ENCODE results near the gene AIF1L. TPM values are rescaled to one million over a fixed set of nuclear protein-coding genes. Genes with fewer than 3 reads are reported as not detected.

AIF1L gene
- polyA plus RNA-seq, 3 donors, result not detected

DNA sequence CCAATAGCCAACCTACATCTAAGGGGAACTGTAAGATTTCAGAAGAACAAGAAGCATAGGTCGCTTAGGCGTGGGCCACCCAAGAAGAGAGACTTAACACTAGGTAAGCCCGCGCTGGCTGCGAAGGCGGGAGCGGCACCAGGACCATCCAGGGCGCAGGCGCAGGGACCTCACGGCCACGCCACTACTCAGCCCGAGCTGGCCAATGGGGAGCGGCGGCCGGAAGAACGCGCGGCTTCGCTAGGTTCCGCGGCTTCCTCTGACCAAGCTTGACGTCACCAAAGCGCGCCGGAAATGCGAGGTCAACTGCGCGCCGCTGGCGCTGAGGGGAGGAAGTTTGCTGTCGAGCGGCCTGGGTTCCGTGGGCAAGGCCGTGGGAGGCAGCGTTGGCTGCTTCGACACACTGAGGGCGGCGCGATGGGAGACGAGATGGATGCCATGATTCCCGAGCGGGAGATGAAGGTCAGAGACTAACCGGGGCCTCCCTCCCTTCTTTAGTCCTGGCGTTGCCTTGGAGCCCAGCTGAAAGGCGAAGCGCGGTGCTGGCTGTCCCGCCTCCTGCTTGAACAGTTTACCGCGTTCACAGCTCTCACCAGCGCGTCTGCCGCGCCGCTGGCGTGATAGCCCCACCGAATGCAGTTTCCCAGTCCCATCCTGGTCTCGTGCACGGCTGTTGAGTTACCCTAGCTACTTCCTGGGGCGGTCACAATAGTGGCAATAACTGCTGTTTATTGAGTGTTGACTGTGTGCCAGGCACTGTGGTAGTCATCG, 29.1 kb downstream of the AIF1L start, which contains the start of gene NUP214:
TSS of gene NUP214 (plus strand) at position 299 of the 771 bp plus-strand sequence. CDS start at position 418, 119 bp downstream.
- Histone ChIP-seq H3K27me3 (ENCODE audit: control insufficient read depth in 2 of 2, insufficient read depth in 2 of 2, low read length in 2 of 2) (no peaks in the 10 kb centered on the region), H3K4me3 (replicated peaks in 1 of 3; ENCODE audit: low read depth in 2 of 3, low read length in 3 of 3) (peak within 1 kb of the TSS; percentile 70 to 97 (median 70)), H3K27ac (ENCODE audit: low read depth in 1 of 2, low read length in 2 of 2) (peak within 1 kb of the TSS; percentile 75 to 97), H2AFZ (ENCODE audit: insufficient read depth, low read depth, low read length, poor library complexity, severe bottlenecking) (peak within 1 kb of the TSS; percentile 97), H3K4me2 (replicated peaks; ENCODE audit: extremely low read depth, low read length, poor library complexity, severe bottlenecking) (peak within 1 kb of the TSS; percentile 91), H3K9ac (ENCODE audit: insufficient read depth, low read length, poor library complexity, severe bottlenecking) (peak within 1 kb of the TSS; percentile 94), H3K79me2 (ENCODE audit: insufficient read depth, low read length) (peaks cover 26% of the 10 kb centered on the region), H4K20me1 (ENCODE audit: insufficient read depth, low read length) (no peaks in the 10 kb centered on the region), H3K36me3 (replicated peaks in 1 of 2; ENCODE audit: control insufficient read depth in 1 of 2, insufficient read depth in 2 of 2, low read length in 2 of 2) (peaks cover 31 to 37% of the 10 kb centered on the region in 2 donors), H3K9me3 (replicated peaks in 1 of 2; ENCODE audit: control insufficient read depth in 1 of 2, insufficient read depth in 1 of 2, low read length in 2 of 2) (no peaks in the 10 kb centered on the region), H3K4me1 (ENCODE audit: control insufficient read depth in 1 of 2, insufficient read depth in 2 of 2, low read length in 2 of 2) (peaks cover 12 to 19% of the 10 kb centered on the region in 2 donors)
- Mint-ChIP-seq H3K36me3 (peaks cover 29 to 32% of the 10 kb centered on the region in 2 donors), H3K4me3 (peak within 1 kb of the TSS; percentile 96 to 97), H3K27ac (peak within 1 kb of the TSS; percentile 95 to 98 (median 96)), H3K9me3 (peaks cover 0 to 1% (median 0%) of the 10 kb centered on the region in 7 donors), H3K4me1 (peaks cover 13% of the 10 kb centered on the region), H3K27me3 (ENCODE audit: low read depth in 3 of 3) (peaks cover 1 to 2% (median 2%) of the 10 kb centered on the region in 3 donors)
- intact Hi-C loops (cut with micrococcal nuclease), result loop anchor here in 1 of 2 donors (5.0 kb wide), 2 partner anchors 413 to 433 kb away; partner anchors contain the start of gene EXOSC2
- DNase-seq, result peak; percentile 98 to 99 (median 99)
- TF ChIP-seq, protein P1, sequence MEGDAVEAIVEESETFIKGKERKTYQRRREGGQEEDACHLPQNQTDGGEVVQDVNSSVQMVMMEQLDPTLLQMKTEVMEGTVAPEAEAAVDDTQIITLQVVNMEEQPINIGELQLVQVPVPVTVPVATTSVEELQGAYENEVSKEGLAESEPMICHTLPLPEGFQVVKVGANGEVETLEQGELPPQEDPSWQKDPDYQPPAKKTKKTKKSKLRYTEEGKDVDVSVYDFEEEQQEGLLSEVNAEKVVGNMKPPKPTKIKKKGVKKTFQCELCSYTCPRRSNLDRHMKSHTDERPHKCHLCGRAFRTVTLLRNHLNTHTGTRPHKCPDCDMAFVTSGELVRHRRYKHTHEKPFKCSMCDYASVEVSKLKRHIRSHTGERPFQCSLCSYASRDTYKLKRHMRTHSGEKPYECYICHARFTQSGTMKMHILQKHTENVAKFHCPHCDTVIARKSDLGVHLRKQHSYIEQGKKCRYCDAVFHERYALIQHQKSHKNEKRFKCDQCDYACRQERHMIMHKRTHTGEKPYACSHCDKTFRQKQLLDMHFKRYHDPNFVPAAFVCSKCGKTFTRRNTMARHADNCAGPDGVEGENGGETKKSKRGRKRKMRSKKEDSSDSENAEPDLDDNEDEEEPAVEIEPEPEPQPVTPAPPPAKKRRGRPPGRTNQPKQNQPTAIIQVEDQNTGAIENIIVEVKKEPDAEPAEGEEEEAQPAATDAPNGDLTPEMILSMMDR (IDR thresholded peaks at IDR 0.05), result no peak
- under 1% methylated on average over 59 of the region's 61 CpGs for WGBS (ENCODE audit: insufficient coverage)

DNA sequence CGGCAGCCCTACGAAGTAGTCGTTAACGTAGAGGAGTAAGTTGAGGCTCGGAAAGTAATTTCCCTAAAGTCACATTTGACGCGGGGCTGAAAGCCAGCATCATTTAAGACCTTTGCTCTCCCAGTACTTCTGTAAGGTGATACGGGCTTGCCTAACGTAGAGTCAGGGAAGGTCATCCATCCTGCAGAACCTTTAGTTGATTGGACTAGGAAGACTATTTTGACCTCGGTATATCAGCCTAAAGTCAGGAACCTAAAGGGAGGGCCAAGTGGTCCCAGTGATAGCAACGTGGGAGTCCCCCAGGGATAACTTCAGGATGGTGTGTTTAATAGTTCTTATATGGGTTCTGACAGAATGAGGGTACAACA, 29.7 kb downstream of the AIF1L start:
- peak overlapping the region; percentile 94 for H3K9ac ChIP-seq (ENCODE audit: insufficient read depth, low read length, poor library complexity, severe bottlenecking)
- peak overlapping the region; percentile 94 to 98 (median 96) for H3K27ac Mint-ChIP-seq
- WGBS (ENCODE audit: insufficient coverage), result 4% methylated on average over 4 of the region's 11 CpGs
- H3K27ac ChIP-seq (ENCODE audit: low read depth in 1 of 2, low read length in 2 of 2), result peak overlapping the region; percentile 75 to 97
- H3K9me3 Mint-ChIP-seq, result peaks cover 0 to 1% (median 0%) of the 10 kb centered on the region in 7 donors
- H3K27me3 ChIP-seq (ENCODE audit: control insufficient read depth in 2 of 2, insufficient read depth in 2 of 2, low read length in 2 of 2), result no peaks in the 10 kb centered on the region
- H3K27me3 Mint-ChIP-seq (ENCODE audit: low read depth in 3 of 3), result peaks cover 1 to 2% (median 2%) of the 10 kb centered on the region in 3 donors
- H3K9me3 ChIP-seq (replicated peaks in 1 of 2; ENCODE audit: control insufficient read depth in 1 of 2, insufficient read depth in 1 of 2, low read length in 2 of 2), result no peaks in the 10 kb centered on the region
- peak overlapping the region; percentile 51 to 97 (median 70) for H3K4me3 ChIP-seq (replicated peaks in 1 of 3; ENCODE audit: low read depth in 2 of 3, low read length in 3 of 3)
- peaks cover 26% of the 10 kb centered on the region for H3K79me2 ChIP-seq (ENCODE audit: insufficient read depth, low read length)
- peaks cover 12 to 19% of the 10 kb centered on the region in 2 donors for H3K4me1 ChIP-seq (ENCODE audit: control insufficient read depth in 1 of 2, insufficient read depth in 2 of 2, low read length in 2 of 2)
- TF ChIP-seq, protein P1 (IDR thresholded peaks at IDR 0.05), result no peak
- intact Hi-C loops (cut with micrococcal nuclease), result loop anchor here in 1 of 2 donors (5.0 kb wide), 2 partner anchors 414 to 434 kb away; partner anchors contain the start of gene EXOSC2
- DNase-seq, result no peak
- peaks cover 13% of the 10 kb centered on the region for H3K4me1 Mint-ChIP-seq
- H4K20me1 ChIP-seq (ENCODE audit: insufficient read depth, low read length), result no peaks in the 10 kb centered on the region
- H3K36me3 ChIP-seq (replicated peaks in 1 of 2; ENCODE audit: control insufficient read depth in 1 of 2, insufficient read depth in 2 of 2, low read length in 2 of 2), result peaks cover 36 to 43% of the 10 kb centered on the region in 2 donors
- peak overlapping the region; percentile 96 to 97 for H3K4me3 Mint-ChIP-seq
- H2AFZ ChIP-seq (ENCODE audit: insufficient read depth, low read depth, low read length, poor library complexity, severe bottlenecking), result peak overlapping the region; percentile 97
- H3K4me2 ChIP-seq (replicated peaks; ENCODE audit: extremely low read depth, low read length, poor library complexity, severe bottlenecking), result peak overlapping the region; percentile 91
- peaks cover 34 to 38% of the 10 kb centered on the region in 2 donors for H3K36me3 Mint-ChIP-seq
